A673 (cell line): ENCODE measurements around the gene RTRAF.

ENCODE experiments used
- EZH2 ChIP-seq: fragments of 200-600 bp; sonication (generic); IDR thresholded peaks from 2 replicates; pipeline ENCODE4 v1.6.1; 2017; ENCODE audit warnings: borderline replicate concordance, low read depth, mild to moderate bottlenecking, mixed read lengths, antibody characterized with exemption, low read length; ENCODE audit not compliant: poor library complexity, severe bottlenecking
- TF ChIP-seq, protein P1 (sequence below): fragments of 300-800, 200-600 bp; sonication (generic); conservative IDR thresholded peaks from 2 replicates; pipeline ENCODE4 v1.5.1; 2017; ENCODE audit warnings: low read depth, mild to moderate bottlenecking, antibody characterized with exemption, low read length, moderate library complexity, mixed read lengths

GRCh38 chr14:52060080-52060479 is 70.7 kb downstream of the RTRAF start:
- TF ChIP-seq, protein P1, sequence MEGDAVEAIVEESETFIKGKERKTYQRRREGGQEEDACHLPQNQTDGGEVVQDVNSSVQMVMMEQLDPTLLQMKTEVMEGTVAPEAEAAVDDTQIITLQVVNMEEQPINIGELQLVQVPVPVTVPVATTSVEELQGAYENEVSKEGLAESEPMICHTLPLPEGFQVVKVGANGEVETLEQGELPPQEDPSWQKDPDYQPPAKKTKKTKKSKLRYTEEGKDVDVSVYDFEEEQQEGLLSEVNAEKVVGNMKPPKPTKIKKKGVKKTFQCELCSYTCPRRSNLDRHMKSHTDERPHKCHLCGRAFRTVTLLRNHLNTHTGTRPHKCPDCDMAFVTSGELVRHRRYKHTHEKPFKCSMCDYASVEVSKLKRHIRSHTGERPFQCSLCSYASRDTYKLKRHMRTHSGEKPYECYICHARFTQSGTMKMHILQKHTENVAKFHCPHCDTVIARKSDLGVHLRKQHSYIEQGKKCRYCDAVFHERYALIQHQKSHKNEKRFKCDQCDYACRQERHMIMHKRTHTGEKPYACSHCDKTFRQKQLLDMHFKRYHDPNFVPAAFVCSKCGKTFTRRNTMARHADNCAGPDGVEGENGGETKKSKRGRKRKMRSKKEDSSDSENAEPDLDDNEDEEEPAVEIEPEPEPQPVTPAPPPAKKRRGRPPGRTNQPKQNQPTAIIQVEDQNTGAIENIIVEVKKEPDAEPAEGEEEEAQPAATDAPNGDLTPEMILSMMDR = no peak
- no peak for TF ChIP-seq EZH2
